ENCODE data around the gene RBM25. TPM values are rescaled to one million over a fixed set of nuclear protein-coding genes. Genes with fewer than 3 reads are reported as not detected.
A peak's percentile ranks its signal among the peaks of the same experiment; 100 is the strongest.
"Not testable (repeated sequence)": the region's sequence is repeated elsewhere in the genome, so short reads cannot be mapped to it uniquely, and the experiment has no call there.

The RBM25 gene
- polyA plus RNA-seq, 3 donors = 147 to 188 (median 182) TPM

- DNase-seq = no peak
Measured at GRCh38 chr14:73166399-73166798, 108.1 kb downstream of the RBM25 start.

DNA sequence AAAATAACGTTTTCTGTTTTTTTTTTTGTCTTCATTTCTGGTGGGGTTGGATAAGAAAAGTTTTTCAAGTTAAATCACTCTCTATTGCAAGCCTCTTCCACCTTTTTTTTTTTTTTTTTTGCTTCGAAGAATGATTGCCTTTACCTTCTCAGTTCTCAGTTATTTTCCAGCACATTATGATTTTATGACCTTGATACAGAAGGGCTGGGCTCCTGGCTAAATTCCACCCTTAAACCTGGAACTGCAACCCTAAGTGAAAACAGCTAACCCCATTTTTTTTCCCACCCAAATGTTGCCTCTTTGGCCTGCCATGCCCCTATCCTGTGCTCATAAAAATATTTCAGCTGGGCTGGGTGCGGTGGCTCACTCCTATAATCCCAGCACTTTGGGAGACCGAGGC, 109.4 kb downstream of the RBM25 start:
- DNase-seq = no peak

DNA sequence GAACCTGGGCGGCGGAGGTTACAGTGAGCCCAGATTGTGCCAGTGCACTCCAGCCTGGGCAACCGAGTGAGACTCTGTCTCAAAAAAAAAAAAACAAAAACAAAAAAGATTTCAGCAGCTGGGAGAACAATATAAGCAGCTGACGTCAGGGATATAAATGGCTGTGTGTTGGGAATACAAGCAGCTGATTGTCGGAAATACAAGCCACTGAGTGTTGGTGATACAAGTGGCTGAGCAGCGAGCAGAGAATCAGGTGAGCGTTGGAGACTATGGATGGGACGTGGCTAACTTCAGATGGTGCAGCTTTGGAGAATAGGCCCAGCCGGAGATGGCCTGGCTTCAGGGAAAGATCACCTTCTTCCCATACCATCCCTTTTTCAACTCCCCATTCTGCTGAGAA, 109.9 kb downstream of the RBM25 start:
- no peak for DNase-seq

- no peak for DNase-seq
Measured at GRCh38 chr14:73168691-73169090, 110.4 kb downstream of the RBM25 start.

DNA sequence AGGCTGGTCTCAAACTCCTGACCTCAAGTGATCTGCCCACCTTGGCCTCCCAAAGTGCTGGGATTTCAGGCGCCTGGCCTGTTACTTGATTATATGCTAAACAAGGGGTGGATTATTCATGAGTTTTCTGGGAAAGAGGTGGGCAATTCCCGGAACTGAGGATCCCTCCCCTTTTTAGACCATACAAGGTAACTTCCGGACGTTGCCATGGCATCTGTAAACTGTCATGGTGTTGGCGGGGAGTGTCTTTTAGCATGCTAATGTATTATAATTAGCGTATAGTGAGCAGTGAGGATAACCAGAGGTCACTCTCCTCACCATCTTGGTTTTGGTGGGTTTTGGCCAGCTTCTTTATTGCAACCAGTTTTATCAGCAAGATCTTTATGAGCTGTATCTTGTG, 111.5 kb downstream of the RBM25 start:
- not testable (repeated sequence) for DNase-seq

- no peak for DNase-seq
Measured at GRCh38 chr14:73170686-73171085, 112.4 kb downstream of the RBM25 start.

DNA sequence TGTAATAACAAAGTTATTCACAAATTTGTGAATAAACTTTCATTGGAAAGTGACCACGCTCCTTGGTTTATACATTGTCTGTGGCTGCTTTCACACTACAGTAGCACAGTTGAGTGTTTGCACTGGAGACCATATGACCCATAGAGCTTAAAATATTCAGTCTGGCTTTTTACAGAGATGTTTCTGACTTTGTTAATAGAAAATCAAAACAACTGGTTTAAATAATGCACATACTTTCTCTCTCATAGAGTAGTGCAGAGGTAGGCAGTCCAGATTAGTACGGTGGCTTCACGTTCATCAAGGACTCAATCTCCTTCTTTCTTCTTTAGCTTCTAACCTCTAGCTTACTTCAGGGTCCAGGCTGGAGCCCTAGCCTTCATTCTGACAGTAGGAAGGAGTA, 114.2 kb downstream of the RBM25 start:
- no peak for DNase-seq

- peak; percentile 29 for DNase-seq
Measured at GRCh38 chr14:73173092-73173735, 114.9 kb downstream of the RBM25 start.

Other genes starting within 250 kb of the RBM25 start
- gene DPF3, start 164.4 kb upstream of the RBM25 start, polyA plus RNA-seq (ENCODE audit: insufficient read length in 3 of 3) = 1 to 10 TPM; 3.5 to 5.4 (median 3.6) TPM
- gene DCAF4, start 132.1 kb upstream of the RBM25 start, polyA plus RNA-seq (ENCODE audit: insufficient read length in 3 of 3) = 10 to 100 TPM; 16.6 to 20.8 (median 16.6) TPM
- gene ZFYVE1, start 31.4 kb upstream of the RBM25 start, polyA plus RNA-seq (ENCODE audit: insufficient read length in 3 of 3) = 10 to 100 TPM; 18.6 to 23.4 (median 21.7) TPM
- gene PSEN1, start 78.0 kb downstream of the RBM25 start, polyA plus RNA-seq (ENCODE audit: insufficient read length in 3 of 3) = 10 to 100 TPM; 65.7 to 74.4 (median 65.8) TPM
- gene PAPLN, start 179.0 kb downstream of the RBM25 start, polyA plus RNA-seq (ENCODE audit: insufficient read length in 3 of 3) = 10 to 100 TPM; 19.6 to 40.8 (median 35.3) TPM